Hepatocyte (in vitro differentiated cells): ENCODE data around the gene FAM168B. TPM values are rescaled to one million over a fixed set of nuclear protein-coding genes. Genes with fewer than 3 reads are reported as not detected.

Experiments used
- DNase-seq: peaks from one replicate; pipeline ENCODE4 v3.0.0-alpha.2; 2016; ENCODE audit warnings: low spot score
- H2AFZ ChIP-seq: fragments of 200-600 bp; sonication (generic); 2 replicates; pipeline ENCODE4 v1.6.0; 2016; ENCODE audit warnings: antibody characterized with exemption, mild to moderate bottlenecking
- H3K27ac ChIP-seq: fragments of 200-600 bp; sonication (generic); 2 replicates; pipeline ENCODE4 v1.5.1; 2016; ENCODE audit warnings: mild to moderate bottlenecking
- H3K27me3 ChIP-seq: fragments of 200-600 bp; sonication (generic); 2 replicates; pipeline ENCODE4 v1.6.1; 2016
- H3K36me3 ChIP-seq: fragments of 200-600 bp; sonication (generic); replicated peaks from 2 replicates; pipeline ENCODE4 v1.5.1; 2016; ENCODE audit warnings: low read depth; ENCODE audit not compliant: insufficient read depth
- H3K4me1 ChIP-seq: fragments of 200-600 bp; sonication (generic); 2 replicates; pipeline ENCODE4 v1.5.1; 2016; ENCODE audit warnings: mild to moderate bottlenecking, moderate library complexity; ENCODE audit not compliant: insufficient read depth
- H3K4me2 ChIP-seq: fragments of 200-600 bp; sonication (generic); 2 replicates; pipeline ENCODE4 v1.6.0; 2016
- H3K4me3 ChIP-seq: fragments of 200-600 bp; sonication (generic); 2 replicates; pipeline ENCODE4 v1.5.1; 2016; ENCODE audit warnings: mild to moderate bottlenecking
- H3K79me2 ChIP-seq: fragments of 200-600 bp; sonication (generic); 2 replicates; pipeline ENCODE4 v1.6.0; 2017; ENCODE audit warnings: mild to moderate bottlenecking
- H3K9me2 ChIP-seq: fragments of 200-600 bp; sonication (generic); replicated peaks from 2 replicates; pipeline ENCODE4 v1.6.0; 2017; ENCODE audit warnings: mild to moderate bottlenecking; ENCODE audit not compliant: insufficient read depth
- H3K9me3 ChIP-seq: fragments of 200-600 bp; sonication (generic); 2 replicates; pipeline ENCODE4 v1.5.1; 2016; ENCODE audit warnings: low read depth, mild to moderate bottlenecking
- H4K20me1 ChIP-seq: fragments of 200-600 bp; sonication (generic); 2 replicates; pipeline ENCODE4 v1.6.0; 2016; ENCODE audit warnings: mild to moderate bottlenecking; ENCODE audit not compliant: insufficient read depth, poor library complexity, severe bottlenecking
- CTCF ChIP-seq: fragments of 200-600 bp; sonication (generic); IDR thresholded peaks from 2 replicates; pipeline ENCODE4 v1.5.1; 2016; ENCODE audit warnings: antibody characterized with exemption, mild to moderate bottlenecking; ENCODE audit not compliant: poor library complexity
- EZH2 ChIP-seq: fragments of 200-600 bp; sonication (generic); IDR thresholded peaks from 2 replicates; pipeline ENCODE4 v1.6.1; 2016; ENCODE audit warnings: antibody characterized with exemption, mild to moderate bottlenecking, borderline replicate concordance
- EZH2phosphoT487 ChIP-seq: fragments of 200-600 bp; sonication (generic); IDR thresholded peaks from one replicate; pipeline ENCODE4 v1.6.1; 2018; ENCODE audit warnings: antibody characterized with exemption, mild to moderate bottlenecking, low read depth, moderate library complexity; ENCODE audit not compliant: unreplicated experiment, severe bottlenecking
- WGBS: methylation state at CpG from one replicate; pipeline ENCODE4 v1.1.6; 2016; ENCODE audit warnings: low lambda C conversion rate; ENCODE audit errors: missing lambda C conversion rate; 5-methylcytosine and 5-hydroxymethylcytosine counted together
- polyA plus RNA-seq: library from polyadenylated mRNA; unstranded; fragments of >200 nt; fragmentation: Nextera tagmentation; extraction: Ambion mirVana; gene quantifications from 2 replicates; pipeline ENCODE4 v1.2.1, GENCODE V29; 2016
- total RNA-seq: library from RNA; depleted of rRNA; stranded (reverse); fragments of >200 nt; gene quantifications from 2 replicates; pipeline ENCODE4 v1.2.3, GENCODE V29; 2014

Gene FAM168B
- total and polyA plus RNA-seq, 2 experiments from 2014 or later = 40.0 to 123 TPM

GRCh38 chr2:131055169-131056065 lies 37.8 kb downstream of the FAM168B start:
- Histone ChIP-seq H3K4me1 (no peaks in the 10 kb centered on the region), H3K9me2 (no peaks in the 10 kb centered on the region), H3K27ac (no peak overlapping the region), H3K4me2 (no peak overlapping the region), H3K4me3 (no peak overlapping the region), H4K20me1 (peaks cover 72% of the 10 kb centered on the region), H3K36me3 (no peaks in the 10 kb centered on the region), H3K9me3 (no peaks in the 10 kb centered on the region), H3K27me3 (no peaks in the 10 kb centered on the region), H3K79me2 (peaks cover 80% of the 10 kb centered on the region), H2AFZ (no peak overlapping the region)
- no peak for TF ChIP-seq EZH2phosphoT487
- no peak for TF ChIP-seq EZH2
- TF ChIP-seq CTCF = no peak
- 95% methylated on average over 26 of the region's 26 CpGs for WGBS
- DNase-seq = no peak

- H2AFZ ChIP-seq = no peak overlapping the region
- no peak overlapping the region for H3K27ac ChIP-seq
- no peaks in the 10 kb centered on the region for H3K9me3 ChIP-seq
- H3K9me2 ChIP-seq = no peaks in the 10 kb centered on the region
- peaks cover 71% of the 10 kb centered on the region for H3K79me2 ChIP-seq
- no peak for DNase-seq
- no peaks in the 10 kb centered on the region for H3K36me3 ChIP-seq
- TF ChIP-seq CTCF (no peak), EZH2phosphoT487 (no peak), EZH2 (no peak)
- no peak overlapping the region for H3K4me3 ChIP-seq
- H3K27me3 ChIP-seq = no peaks in the 10 kb centered on the region
- H3K4me2 ChIP-seq = no peak overlapping the region
- WGBS = 98% methylated on average over 7 of the region's 7 CpGs
- peaks cover 66% of the 10 kb centered on the region for H4K20me1 ChIP-seq
- H3K4me1 ChIP-seq = no peaks in the 10 kb centered on the region
These were observed 38.8 kb downstream of the FAM168B start for GRCh38 chr2:131054488-131054887.

- Histone ChIP-seq H3K9me2 (no peaks in the 10 kb centered on the region), H3K4me1 (no peaks in the 10 kb centered on the region), H3K36me3 (no peaks in the 10 kb centered on the region), H3K4me3 (no peak overlapping the region), H3K4me2 (no peak overlapping the region), H3K79me2 (peaks cover 54% of the 10 kb centered on the region), H3K27ac (no peak overlapping the region), H3K9me3 (no peaks in the 10 kb centered on the region), H3K27me3 (no peaks in the 10 kb centered on the region), H4K20me1 (peaks cover 58% of the 10 kb centered on the region), H2AFZ (no peak overlapping the region)
- DNase-seq = no peak
- 94% methylated on average over 8 of the region's 8 CpGs for WGBS
- no peak for TF ChIP-seq CTCF
- no peak for TF ChIP-seq EZH2
- TF ChIP-seq EZH2phosphoT487 = no peak
These were observed 40.5 kb downstream of the FAM168B start for GRCh38 chr2:131052741-131053263.
